ENCODE measurements around the gene PTPRN2.
"Not testable (repeated sequence)": the region's sequence is repeated elsewhere in the genome, so short reads cannot be mapped to it uniquely, and the experiment has no call there.

Gene PTPRN2

DNA sequence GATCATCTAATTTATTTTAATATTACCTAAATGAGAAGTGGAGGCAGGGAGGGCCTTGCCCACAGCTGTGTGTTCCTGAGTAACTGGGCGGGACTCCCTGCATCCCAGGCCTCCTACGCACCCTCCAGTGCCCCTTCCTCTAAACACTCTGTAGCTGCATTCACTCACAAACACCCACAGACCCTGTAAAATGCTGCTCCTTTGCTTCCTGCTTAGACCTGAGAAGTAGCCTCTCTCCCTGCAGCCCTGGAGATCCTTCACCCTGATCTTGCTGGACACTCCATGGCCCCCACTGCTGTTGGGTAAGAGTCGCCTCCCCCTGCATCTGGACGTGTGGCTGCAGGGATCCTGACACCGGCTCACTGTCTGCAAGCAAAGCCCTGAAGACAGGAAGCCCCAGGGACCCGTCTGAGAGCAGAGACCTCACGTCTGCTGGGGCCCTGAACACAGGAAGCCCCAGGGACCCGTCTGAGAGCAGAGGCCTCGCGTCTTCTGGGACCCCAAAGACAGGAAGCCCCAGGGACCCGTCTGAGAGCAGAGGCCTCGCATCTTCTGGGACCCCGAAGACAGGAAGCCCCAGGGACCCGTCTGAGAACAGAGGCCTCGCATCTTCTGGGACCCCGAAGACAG is 661.0 kb downstream of the PTPRN2 start:
- no peak for DNase-seq

DNA sequence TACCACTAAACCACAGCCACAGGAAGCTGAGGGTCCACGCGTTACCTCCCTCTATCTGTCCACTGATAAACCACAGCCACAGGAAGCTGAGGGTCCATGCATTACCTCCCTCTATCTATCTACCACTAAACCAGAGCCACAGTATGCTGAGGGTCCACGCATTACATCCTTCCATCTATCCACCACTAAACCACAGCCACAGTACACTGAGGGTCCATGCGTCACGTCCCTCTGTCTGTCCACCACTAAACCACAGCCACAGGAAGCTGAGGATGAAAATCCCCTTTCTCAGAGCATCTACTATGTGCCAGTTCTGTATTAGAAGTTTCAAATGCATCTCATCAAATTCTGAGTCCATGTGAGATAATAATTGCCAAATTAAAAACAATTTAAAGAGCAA is 661.5 kb downstream of the PTPRN2 start:
- no peak for DNase-seq

DNA sequence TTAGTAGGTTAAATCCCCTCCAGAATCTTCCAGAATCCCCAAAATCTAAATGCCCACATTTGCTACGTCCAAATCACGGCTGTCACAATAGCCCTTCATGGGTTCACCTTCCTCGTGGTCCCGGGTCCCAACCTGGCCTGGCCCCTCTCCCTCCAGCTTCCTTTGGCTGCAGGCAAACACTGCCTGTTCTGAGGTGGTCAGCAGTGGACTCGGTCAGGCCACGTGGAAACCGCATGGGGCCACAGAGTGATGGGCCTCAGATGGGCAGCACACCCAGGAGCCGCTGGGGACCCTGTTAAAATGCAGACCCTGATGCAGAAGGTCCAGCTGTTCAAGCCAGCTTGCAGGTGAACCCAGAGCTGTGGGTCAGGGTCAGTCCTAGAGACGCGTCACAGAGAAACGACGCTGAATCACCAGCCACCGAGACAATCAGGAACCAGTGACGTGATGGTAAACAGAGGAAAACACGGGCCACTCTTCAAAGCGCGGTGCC is 662.2 kb downstream of the PTPRN2 start:
- no peak for DNase-seq

DNA sequence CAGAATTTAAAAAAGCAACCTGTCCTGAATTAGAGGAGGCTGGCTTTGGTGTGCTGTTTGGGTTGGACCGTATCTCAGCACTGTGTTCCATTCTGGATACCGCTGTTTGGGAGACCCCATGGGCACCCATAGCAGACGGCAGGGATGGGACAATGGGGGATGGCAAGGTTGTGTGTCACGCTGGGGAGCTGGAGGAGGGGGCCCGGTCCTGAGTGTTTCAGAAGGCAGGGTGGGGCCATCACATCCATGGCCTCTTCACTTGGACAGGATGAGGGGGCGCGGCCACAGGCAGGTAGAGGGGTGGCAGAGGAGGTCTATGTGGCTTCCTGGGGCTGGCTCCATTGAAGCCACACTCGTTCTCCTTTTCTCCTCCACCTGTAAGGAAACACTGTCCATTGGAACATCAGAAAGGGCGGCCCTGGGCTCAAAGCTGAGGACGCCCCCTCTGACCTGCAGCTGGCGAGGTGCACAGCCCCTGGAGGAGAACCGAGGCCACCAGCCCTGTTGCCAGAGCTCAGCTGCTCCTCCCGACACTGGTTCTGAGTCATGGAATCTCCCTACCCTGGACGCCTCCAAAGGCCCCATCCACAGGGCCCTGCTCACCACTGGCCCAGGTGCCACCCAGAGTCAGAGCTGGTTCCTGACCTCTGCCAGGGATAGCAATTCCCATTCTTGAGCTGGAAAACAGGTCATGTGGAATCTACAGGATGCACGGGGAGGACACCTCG is 663.6 kb downstream of the PTPRN2 start:
- no peak for DNase-seq

DNA sequence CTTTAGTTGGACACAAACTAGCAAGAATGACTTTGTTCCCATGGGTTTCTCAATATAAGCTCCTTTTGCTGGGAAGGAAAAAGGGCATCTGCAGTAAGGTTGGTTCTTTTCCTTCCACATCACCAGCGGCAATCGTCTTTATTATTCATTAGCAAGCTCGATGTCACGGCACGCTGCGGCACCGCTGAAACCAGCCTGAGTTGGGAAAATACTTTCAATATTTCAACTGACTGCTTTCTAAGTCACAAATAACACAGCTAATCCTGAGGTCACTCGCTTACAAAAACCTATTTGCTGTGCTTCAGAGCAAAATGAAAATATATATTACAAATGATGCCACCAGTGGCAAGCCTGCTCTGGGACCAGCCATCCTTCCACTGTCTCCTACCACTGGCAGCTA is 665.0 kb downstream of the PTPRN2 start:
- no peak for DNase-seq

DNA sequence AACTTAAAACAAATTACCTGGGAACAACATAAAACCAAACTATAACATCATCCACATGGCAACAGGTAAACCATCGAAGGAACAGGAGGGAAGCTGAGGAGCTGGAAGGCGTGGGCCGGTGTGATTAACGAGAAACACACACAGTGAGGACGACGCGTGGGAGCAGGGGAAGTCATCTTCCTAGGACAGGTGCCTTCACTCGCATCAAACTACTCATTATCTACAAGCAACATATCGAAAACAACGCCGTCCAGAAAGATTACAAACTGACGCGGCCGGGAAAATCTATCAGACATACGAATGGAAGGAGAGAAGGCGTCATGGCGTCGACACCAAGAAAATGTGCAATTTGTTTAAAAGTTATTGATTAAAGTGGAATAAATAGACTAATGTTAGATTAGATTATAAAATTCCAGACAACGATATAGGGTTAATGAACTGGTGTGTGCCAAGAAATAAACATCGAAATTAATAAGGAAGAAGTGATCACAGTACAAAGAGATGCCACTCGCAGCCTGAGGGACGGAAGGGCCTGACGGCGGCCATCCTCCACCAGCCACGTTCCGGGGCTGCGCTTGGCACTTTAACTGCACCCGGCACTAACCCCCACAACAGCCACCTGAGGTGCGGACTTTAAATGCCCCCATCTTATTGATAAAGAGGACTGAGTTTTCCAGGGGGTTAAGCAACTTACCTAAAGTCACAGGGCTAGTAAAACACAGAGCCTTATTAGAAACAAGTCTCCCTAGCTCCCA is 669.1 kb downstream of the PTPRN2 start:
- no peak for DNase-seq

DNA sequence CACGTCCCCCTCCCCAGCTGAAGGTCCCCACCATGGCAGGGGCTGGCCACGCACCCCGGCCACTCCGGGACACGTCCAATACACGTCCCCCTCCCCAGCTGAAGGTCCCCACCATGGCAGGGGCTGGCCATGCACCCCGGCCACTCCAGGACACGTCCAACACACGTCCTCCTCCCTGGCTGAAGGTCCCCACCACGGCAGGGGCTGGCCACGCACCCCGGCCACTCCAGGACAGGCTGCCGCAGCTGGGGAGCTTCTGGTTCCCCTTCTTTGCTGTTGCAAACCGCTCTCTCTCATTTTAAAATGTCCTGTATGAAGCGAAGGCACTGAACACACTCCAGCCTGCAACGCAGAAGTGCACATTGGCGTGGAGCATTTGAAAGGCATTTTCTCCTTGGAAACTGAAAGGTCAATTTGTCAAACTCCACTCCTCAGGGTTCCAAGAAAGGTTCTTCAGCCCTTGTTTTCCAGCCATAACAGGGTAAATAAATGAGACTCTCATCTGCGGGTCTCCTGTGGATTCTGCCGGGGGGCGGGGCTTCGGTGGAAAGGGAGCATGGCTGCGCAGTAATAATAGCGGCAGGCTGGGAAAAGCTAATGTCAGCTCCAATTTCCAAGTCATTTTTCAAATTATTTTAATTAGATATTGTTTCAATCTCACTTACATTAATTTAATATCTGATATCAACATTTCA is 670.5 kb downstream of the PTPRN2 start:
- no peak for DNase-seq

DNA sequence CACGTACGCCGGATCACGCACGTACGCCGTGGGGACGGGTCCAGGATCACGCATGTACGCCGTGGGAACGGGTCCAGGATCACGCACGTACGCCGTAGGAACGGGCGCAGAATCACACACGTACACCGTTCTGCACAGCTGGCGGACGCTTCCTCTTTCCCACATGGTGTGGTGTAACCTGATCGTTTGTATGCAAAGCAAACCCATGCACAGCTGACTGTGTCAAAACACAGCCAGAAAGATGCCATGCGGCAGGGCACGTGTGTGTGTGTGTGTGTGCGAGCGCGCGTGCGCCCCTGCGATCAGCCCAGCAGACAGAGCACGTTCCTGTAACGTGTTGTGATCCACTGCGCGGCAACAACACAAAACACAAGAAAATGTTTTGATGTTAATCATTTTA is 677.2 kb downstream of the PTPRN2 start:
- DNase-seq, result no peak

DNA sequence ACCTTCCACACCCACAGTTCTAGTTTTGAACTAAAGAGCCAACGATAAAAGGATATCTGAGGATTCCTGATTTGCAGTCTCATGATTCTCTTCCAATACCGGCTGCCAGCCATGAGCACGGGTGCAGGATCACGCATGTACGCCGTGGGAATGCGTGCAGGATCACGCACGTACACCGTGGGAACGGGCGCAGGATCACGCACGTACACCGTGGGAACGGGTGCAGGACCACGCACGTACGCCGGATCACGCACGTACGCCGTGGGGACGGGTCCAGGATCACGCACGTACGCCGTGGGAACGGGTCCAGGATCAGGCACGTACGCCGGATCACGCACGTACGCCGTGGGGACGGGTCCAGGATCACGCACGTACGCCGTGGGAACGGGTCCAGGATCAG is 677.6 kb downstream of the PTPRN2 start:
- not testable (repeated sequence) for DNase-seq

DNA sequence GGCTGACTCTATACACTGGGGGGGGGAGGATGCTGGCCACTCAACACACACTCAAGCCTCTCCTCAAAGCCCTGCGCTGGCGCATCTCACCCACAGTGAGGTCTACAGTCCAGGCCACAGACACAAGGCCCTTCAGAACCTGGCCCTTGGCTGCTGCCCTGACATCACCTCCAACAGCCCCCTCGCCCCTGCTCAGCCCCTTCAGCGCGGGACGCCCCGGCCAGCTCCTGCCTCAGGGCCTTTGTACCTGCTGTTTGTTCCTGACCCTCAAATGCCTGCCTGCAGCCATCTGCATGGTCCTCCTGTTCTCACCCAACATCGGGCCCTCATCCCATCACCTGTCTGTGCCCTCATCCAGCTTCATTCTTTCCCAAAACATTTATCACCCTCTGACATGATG is 678.3 kb downstream of the PTPRN2 start:
- no peak for DNase-seq

DNA sequence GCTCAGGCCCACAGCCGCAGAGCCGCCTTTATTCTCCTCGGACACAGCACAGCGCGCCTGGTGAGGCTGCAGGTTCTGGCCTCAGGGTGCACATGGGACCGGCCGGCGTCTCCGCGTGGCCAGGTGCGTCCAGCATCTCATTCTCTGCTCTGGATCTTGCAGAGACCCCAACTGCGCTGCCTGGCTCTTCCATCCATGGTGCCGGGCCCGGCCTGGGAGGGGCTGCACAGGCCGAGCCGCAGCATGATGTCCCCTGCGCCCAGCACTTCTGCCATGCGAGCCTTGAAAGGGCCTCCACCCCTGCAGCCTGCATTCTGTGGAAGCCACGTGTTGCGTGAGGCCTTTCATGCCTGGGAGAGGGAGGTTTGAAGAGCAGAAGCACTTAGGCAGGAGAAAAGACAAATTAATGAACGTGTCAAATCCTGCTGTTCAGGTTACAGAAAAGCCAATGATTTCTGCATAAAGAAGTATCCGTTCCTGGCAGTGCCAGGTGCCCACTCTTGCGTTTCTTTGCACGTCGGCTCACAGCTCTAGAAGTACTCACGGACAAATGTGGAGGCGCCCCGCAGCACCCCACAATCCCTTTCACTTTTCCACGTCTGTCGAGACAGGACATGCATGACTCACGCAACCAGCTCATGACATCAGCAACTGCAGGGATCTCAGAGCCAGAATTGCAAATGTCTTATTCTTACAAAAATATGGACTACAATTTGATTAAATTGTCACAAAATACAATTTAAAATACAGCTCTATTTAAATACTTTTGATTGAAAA is 679.4 kb downstream of the PTPRN2 start:
- no peak for DNase-seq

DNA sequence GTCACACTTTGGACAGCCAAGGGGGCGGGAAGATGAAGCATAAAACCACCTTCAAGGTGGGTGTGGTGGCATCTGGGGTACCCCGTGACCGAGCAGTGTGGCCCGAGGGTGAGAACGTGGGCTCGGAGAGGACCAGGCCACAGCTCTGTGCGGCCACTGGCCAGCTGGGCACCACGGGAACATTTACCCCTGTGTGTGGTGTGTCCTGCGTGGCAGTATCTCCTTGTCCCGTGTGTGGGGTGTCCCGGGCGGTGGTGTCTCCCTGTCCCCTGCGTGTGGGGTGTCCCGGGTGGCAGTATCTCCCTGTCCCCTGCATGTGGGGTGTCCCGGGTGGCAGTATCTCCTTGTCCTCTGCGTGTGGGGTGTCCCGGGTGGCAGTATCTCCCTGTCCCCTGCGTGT is 680.5 kb downstream of the PTPRN2 start:
- DNase-seq, result no peak

DNA sequence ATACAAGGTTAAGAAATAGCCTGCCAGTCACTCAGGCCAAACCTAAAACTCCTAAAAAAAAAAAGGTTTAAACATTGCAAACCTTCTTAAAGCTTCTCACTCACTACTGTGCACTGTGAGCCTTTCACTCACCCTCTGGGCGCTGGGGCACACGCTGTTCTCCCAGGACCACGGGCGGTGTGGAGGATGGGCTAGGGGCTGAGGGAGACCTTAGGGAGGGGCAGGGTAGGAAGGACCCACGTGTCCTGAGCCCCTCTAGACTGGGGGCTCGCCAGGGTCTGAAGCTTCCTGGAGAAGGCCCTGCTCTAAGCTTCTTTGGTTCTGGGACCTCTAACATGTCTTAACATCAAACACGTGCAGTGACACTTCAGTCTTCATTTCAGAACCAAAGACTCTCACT is 681.0 kb downstream of the PTPRN2 start:
- DNase-seq, result no peak

DNA sequence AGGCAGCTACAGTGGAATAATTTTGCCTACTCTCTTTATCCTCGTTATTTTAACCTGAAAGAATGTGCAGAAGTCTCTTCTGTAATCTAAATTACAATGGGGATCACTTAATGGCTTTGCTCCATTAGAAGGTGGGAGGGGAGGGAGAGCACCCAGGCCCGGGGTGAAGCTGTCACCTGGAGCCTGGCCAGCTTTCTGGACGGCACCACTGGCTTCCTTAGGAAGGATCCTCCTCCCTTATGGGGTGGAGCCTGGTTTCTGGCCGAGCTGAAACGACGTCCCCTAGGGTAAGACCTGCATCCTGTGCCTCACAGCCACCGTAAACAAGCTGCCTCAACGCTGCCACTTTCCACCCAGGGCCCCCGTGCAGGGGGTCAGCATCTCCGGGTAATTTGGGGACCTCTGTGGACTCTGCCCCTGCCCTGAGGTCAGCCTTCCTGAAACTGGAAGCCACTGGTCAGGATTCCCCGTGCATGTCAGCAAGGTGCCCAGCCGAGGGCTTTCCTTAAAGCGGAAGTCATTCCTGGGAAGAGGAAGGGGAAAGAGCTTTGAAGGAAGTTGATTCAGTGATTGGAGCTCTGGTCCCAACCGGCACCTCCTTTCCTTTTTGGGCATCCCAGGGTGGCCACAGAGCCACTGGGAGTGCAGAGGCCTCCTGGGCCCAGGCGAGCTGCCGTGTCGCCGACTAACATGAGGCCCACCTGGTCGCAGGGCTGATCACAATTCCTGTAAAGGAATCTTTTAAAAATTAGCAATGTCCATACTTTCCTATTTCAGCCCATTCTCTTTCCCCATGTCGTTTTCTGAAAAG is 681.8 kb downstream of the PTPRN2 start:
- no peak for DNase-seq

DNA sequence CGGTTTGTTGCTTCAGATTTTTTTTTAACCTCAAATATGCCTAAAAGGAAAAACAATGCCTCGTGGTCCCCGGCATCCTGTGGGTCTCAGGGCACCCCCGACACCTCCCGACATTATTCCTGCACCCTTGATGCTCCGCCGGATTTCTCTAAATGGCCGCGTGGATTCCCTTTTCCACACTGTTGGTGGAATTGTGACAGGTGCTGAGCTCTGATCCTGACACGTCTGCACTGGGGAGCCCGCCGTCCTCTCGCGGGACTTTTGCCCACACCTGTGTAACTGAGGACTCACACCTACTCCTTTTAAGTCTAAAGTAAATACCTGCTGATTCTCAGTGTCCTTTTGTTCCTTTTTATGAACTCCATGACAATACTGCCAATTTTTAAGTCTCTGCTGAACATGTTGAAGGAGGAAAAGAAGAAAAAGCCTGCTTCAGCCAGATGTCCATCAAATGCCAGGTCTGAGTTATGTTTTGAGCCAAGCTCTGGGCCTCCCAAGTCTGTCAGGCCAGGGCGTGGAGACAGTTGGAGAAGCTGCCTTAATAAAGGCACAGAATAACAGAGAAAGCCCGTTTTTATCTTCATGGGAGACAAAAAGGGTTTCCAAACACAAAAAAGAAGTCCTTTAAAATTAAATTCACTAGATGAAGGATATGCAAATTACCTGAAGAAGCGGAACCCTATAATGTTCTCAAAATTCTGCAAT is 682.6 kb downstream of the PTPRN2 start:
- DNase-seq, result no peak

DNA sequence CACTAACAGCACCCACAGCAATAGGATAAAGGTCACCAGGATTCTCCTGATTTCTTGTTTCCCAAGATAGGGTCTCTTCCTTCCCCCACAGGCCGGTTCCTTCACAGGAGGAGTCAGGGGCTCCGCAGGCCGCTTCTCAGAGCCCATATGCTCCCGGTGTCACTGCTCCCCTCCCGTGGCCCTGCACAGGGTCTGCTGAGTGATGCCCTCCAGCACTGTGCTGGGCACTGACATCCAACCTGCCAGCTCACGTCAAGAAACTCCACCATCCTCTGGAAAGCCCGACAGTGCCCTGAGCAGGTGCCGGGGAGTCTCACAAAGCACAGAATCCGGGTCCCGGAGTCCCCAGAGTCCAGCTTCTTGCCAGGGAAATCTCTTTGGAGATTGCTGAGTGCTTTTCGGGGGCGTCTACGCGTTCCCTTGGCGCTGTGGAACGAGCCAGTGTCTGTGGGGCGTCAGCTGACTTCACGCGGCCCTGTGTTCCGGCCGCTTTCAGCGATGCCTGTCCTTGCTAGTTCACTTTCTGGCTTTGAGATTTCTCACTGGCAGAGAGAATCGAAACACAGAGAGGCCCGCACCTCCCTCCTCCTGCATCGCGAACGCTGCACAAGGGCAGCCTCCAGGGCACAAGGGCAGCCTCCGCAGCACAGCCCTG is 683.3 kb downstream of the PTPRN2 start:
- no peak for DNase-seq

DNA sequence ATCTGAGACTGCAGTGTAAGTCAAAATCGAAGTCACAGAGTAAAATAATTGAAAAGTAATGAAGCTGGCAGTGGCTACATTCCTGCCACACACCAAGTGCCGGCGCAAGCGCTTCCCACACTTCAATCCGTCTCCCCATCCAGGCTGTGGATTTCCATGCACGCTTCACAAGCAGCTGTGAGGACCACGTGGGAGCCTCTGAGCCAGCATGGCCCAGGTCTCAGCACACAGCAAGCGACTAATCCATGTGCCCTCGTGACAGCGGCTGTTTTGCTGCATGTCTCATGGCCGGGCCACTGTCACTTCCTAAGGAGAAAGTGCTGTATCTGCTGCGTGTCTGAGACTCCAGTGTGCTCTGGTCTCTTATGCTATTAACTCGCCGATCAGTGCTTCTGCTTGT is 683.9 kb downstream of the PTPRN2 start:
- no peak for DNase-seq

DNA sequence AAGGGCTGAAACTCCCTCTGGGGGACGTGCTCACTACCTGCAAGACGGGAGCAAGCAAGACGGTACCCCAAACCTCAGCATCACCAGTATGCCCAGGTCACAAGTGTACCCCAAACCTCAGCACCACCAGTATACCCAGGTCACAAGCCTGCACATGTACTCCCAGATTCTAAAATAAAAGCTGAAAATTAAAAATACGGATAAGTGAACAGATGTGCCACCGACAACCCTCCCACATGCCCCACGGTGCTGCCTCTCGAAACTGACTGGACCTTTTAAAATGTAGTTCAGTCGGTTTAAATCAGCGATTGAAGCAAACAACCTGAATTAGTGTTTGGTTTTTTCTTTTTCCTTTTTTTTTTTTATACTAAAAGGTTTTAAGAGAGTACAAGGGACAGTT is 684.3 kb downstream of the PTPRN2 start:
- DNase-seq, result no peak

DNA sequence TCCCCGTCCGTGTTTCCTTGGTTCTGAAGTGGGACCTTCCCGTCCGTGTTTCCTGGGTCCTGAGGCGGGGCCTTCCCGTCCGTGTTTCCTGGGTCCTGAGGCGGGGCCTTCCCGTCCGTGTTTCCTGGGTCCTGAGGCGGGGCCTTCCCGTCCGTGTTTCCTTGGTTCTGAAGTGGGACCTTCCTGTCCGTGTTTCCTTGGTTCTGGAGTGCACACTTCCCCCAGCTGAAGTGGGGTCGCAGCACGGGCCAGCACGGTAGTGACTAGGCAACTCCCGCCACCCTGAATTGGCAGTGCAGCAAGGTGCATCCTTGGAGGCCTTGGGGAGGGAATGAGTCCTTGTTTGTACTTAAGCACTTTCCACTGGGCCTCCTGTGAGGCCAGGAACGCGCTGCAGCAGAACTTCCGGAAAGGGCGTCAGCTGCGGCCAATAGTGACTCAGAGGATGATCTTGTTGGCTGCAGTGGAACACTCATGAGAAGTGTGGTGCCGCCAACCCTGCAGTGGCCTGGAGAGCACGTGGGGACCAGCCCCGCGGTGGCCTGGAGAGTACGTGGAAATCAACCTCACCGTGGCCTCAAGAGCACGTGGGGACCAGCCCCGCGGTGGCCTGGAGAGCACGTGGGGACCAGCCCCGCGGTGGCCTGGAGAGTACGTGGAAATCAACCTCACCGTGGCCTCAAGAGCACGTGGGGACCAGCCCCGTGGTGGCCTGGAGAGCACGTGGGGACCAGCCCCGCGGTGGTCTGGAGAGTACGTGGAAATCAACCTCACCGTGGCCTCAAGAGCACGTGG is 685.6 kb downstream of the PTPRN2 start:
- not testable (repeated sequence) for DNase-seq

DNA sequence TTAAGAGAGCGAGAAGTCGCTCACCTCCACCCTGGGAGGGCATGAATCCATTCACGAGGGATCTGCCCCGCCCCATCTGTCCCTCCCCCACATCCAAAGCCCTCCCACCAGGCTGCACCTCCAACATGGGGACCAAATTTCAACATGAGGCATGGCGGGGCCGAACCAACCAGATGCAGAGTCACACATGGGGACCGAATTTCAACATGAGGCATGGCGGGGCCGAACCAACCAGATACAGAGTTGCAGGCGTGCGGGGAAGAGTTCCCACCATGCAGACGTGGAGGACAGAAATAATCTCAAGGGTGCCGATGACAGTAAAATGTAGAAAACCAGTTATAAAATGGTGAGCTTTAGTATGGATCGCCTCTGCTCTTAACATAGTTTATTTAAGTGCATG is 686.5 kb downstream of the PTPRN2 start:
- DNase-seq, result no peak
